Ovary (tissue), 1 donor: ENCODE results near the gene HIPK1.

Source experiments
- EP300 ChIP-seq: sonication (generic); formaldehyde crosslinking; IDR thresholded peaks from one replicate; pipeline ENCODE4 v1.6.1; 2017; ENCODE audit warnings: antibody characterized with exemption
- POLR2A ChIP-seq: fragments of 450-650 bp; IDR thresholded peaks from one replicate; pipeline ENCODE4 v1.6.1; 2017; ENCODE audit warnings: antibody characterized with exemption, mild to moderate bottlenecking, moderate library complexity

- no peak for TF ChIP-seq EP300
- TF ChIP-seq POLR2A = no peak
Observed at GRCh38 chr1:114015075-114015474, 86.0 kb downstream of the HIPK1 start.
